ENCODE data around the gene DIS3L.
"Not testable (repeated sequence)": the region's sequence is repeated elsewhere in the genome, so short reads cannot be mapped to it uniquely, and the experiment has no call there.

Gene DIS3L

GRCh38 chr15:66293419-66294156, at the start of gene DIS3L:
Gene DIS3L, plus strand, starts transcription at chr15:66293568. Its CDS starts 29 bp downstream, at chr15:66293597.
- no peaks in the 10 kb centered on the region for H3K27me3 ChIP-seq (ENCODE audit: control insufficient read depth in 2 of 2, insufficient read depth in 2 of 2, low read length in 2 of 2)
- H3K36me3 ChIP-seq (ENCODE audit: control insufficient read depth in 2 of 2, insufficient read depth in 2 of 2, low read length in 2 of 2), result no peaks in the 10 kb centered on the region
- peaks cover 14 to 20% of the 10 kb centered on the region in 2 donors for H3K4me1 ChIP-seq (ENCODE audit: control insufficient read depth in 2 of 2, insufficient read depth in 2 of 2, low read length in 2 of 2)
- no peaks in the 10 kb centered on the region for H3K9me3 ChIP-seq (ENCODE audit: control insufficient read depth in 2 of 2, low read length in 2 of 2)
- peak within 1 kb of the TSS; percentile 76 to 80 for H3K9ac ChIP-seq (ENCODE audit: low read depth in 1 of 2, low read length in 2 of 2)
- peak within 1 kb of the TSS; percentile 75 to 89 for H3K27ac ChIP-seq (ENCODE audit: low read depth in 2 of 2, low read length in 2 of 2)
- peak within 1 kb of the TSS; percentile 64 to 82 for H3K4me3 ChIP-seq (ENCODE audit: low read length in 2 of 2)

- H3K36me3 ChIP-seq (ENCODE audit: control insufficient read depth in 2 of 2, insufficient read depth in 2 of 2, low read length in 2 of 2); H3K27ac ChIP-seq (ENCODE audit: low read depth in 2 of 2, low read length in 2 of 2); H3K9me3 ChIP-seq (ENCODE audit: control insufficient read depth in 2 of 2, low read length in 2 of 2); H3K4me1 ChIP-seq (ENCODE audit: control insufficient read depth in 2 of 2, insufficient read depth in 2 of 2, low read length in 2 of 2); H3K4me3 ChIP-seq (ENCODE audit: low read length in 2 of 2); H3K9ac ChIP-seq (ENCODE audit: low read depth in 1 of 2, low read length in 2 of 2): not testable (repeated sequence)
- H3K27me3 ChIP-seq (ENCODE audit: control insufficient read depth in 2 of 2, insufficient read depth in 2 of 2, low read length in 2 of 2), result peaks cover 6 to 15% of the 10 kb centered on the region in 2 donors
Observed at GRCh38 chr15:66245832-66246231, 47.5 kb upstream of the DIS3L start.

GRCh38 chr15:66246937-66247336, 46.4 kb upstream of the DIS3L start:
- peaks cover 15 to 24% of the 10 kb centered on the region in 2 donors for H3K27me3 ChIP-seq (ENCODE audit: control insufficient read depth in 2 of 2, insufficient read depth in 2 of 2, low read length in 2 of 2)

GRCh38 chr15:66249605-66250174, 43.7 kb upstream of the DIS3L start:
- Histone ChIP-seq H3K4me1 (ENCODE audit: control insufficient read depth in 2 of 2, insufficient read depth in 2 of 2, low read length in 2 of 2) (peaks cover 11 to 12% of the 10 kb centered on the region in 2 donors), H3K27me3 (ENCODE audit: control insufficient read depth in 2 of 2, insufficient read depth in 2 of 2, low read length in 2 of 2) (peaks cover 29 to 45% of the 10 kb centered on the region in 2 donors), H3K27ac (ENCODE audit: low read depth in 2 of 2, low read length in 2 of 2) (no peak overlapping the region), H3K4me3 (ENCODE audit: low read length in 2 of 2) (no peak overlapping the region), H3K9me3 (ENCODE audit: control insufficient read depth in 2 of 2, low read length in 2 of 2) (no peaks in the 10 kb centered on the region), H3K9ac (ENCODE audit: low read depth in 1 of 2, low read length in 2 of 2) (no peak overlapping the region), H3K36me3 (ENCODE audit: control insufficient read depth in 2 of 2, insufficient read depth in 2 of 2, low read length in 2 of 2) (no peaks in the 10 kb centered on the region)

More at GRCh38 chr15:66246937-66247336, 46.4 kb upstream of the DIS3L start:
- Histone ChIP-seq H3K36me3 (ENCODE audit: control insufficient read depth in 2 of 2, insufficient read depth in 2 of 2, low read length in 2 of 2) (no peaks in the 10 kb centered on the region), H3K9ac (ENCODE audit: low read depth in 1 of 2, low read length in 2 of 2) (no peak overlapping the region), H3K9me3 (ENCODE audit: control insufficient read depth in 2 of 2, low read length in 2 of 2) (no peaks in the 10 kb centered on the region), H3K27ac (ENCODE audit: low read depth in 2 of 2, low read length in 2 of 2) (no peak overlapping the region), H3K4me1 (ENCODE audit: control insufficient read depth in 2 of 2, insufficient read depth in 2 of 2, low read length in 2 of 2) (no peaks in the 10 kb centered on the region), H3K4me3 (ENCODE audit: low read length in 2 of 2) (no peak overlapping the region)

GRCh38 chr15:66251065-66251789, 42.1 kb upstream of the DIS3L start:
- H3K36me3 ChIP-seq (ENCODE audit: control insufficient read depth in 2 of 2, insufficient read depth in 2 of 2, low read length in 2 of 2), result no peaks in the 10 kb centered on the region
- H3K27me3 ChIP-seq (ENCODE audit: control insufficient read depth in 2 of 2, insufficient read depth in 2 of 2, low read length in 2 of 2), result peaks cover 44 to 59% of the 10 kb centered on the region in 2 donors
- no peaks in the 10 kb centered on the region for H3K9me3 ChIP-seq (ENCODE audit: control insufficient read depth in 2 of 2, low read length in 2 of 2)
- H3K4me3 ChIP-seq (ENCODE audit: low read length in 2 of 2), result no peak overlapping the region
- peaks cover 11 to 12% of the 10 kb centered on the region in 2 donors for H3K4me1 ChIP-seq (ENCODE audit: control insufficient read depth in 2 of 2, insufficient read depth in 2 of 2, low read length in 2 of 2)
- H3K27ac ChIP-seq (ENCODE audit: low read depth in 2 of 2, low read length in 2 of 2), result no peak overlapping the region
- H3K9ac ChIP-seq (ENCODE audit: low read depth in 1 of 2, low read length in 2 of 2), result no peak overlapping the region

GRCh38 chr15:66251790-66252684, 41.3 kb upstream of the DIS3L start:
- Histone ChIP-seq H3K27ac (ENCODE audit: low read depth in 2 of 2, low read length in 2 of 2) (no peak overlapping the region), H3K36me3 (ENCODE audit: control insufficient read depth in 2 of 2, insufficient read depth in 2 of 2, low read length in 2 of 2) (no peaks in the 10 kb centered on the region), H3K9ac (ENCODE audit: low read depth in 1 of 2, low read length in 2 of 2) (peak overlapping the region in 1 of 2 donors; percentile 37), H3K4me1 (ENCODE audit: control insufficient read depth in 2 of 2, insufficient read depth in 2 of 2, low read length in 2 of 2) (peaks cover 11 to 12% of the 10 kb centered on the region in 2 donors), H3K27me3 (ENCODE audit: control insufficient read depth in 2 of 2, insufficient read depth in 2 of 2, low read length in 2 of 2) (peaks cover 49 to 64% of the 10 kb centered on the region in 2 donors), H3K9me3 (ENCODE audit: control insufficient read depth in 2 of 2, low read length in 2 of 2) (no peaks in the 10 kb centered on the region), H3K4me3 (ENCODE audit: low read length in 2 of 2) (peak overlapping the region; percentile 65 to 72)

- no peaks in the 10 kb centered on the region for H3K36me3 ChIP-seq (ENCODE audit: control insufficient read depth in 2 of 2, insufficient read depth in 2 of 2, low read length in 2 of 2)
- H3K9me3 ChIP-seq (ENCODE audit: control insufficient read depth in 2 of 2, low read length in 2 of 2), result no peaks in the 10 kb centered on the region
- H3K27ac ChIP-seq (ENCODE audit: low read depth in 2 of 2, low read length in 2 of 2), result no peak overlapping the region
- H3K9ac ChIP-seq (ENCODE audit: low read depth in 1 of 2, low read length in 2 of 2), result peak overlapping the region in 1 of 2 donors; percentile 37
- peaks cover 11 to 12% of the 10 kb centered on the region in 2 donors for H3K4me1 ChIP-seq (ENCODE audit: control insufficient read depth in 2 of 2, insufficient read depth in 2 of 2, low read length in 2 of 2)
- peak overlapping the region; percentile 65 to 72 for H3K4me3 ChIP-seq (ENCODE audit: low read length in 2 of 2)
- peaks cover 49 to 62% of the 10 kb centered on the region in 2 donors for H3K27me3 ChIP-seq (ENCODE audit: control insufficient read depth in 2 of 2, insufficient read depth in 2 of 2, low read length in 2 of 2)
Observed at GRCh38 chr15:66252685-66253417, 40.5 kb upstream of the DIS3L start.

GRCh38 chr15:66253418-66254088, 39.8 kb upstream of the DIS3L start, which contains the start of gene MEGF11:
Gene MEGF11, minus strand, starts transcription at chr15:66253750. Its CDS starts 125,347 bp downstream, at chr15:66128403.
- Histone ChIP-seq H3K27me3 (ENCODE audit: control insufficient read depth in 2 of 2, insufficient read depth in 2 of 2, low read length in 2 of 2) (peaks cover 49 to 64% of the 10 kb centered on the region in 2 donors), H3K27ac (ENCODE audit: low read depth in 2 of 2, low read length in 2 of 2) (no peak within 1 kb of the TSS), H3K9ac (ENCODE audit: low read depth in 1 of 2, low read length in 2 of 2) (peak within 1 kb of the TSS in 1 of 2 donors; percentile 37), H3K4me1 (ENCODE audit: control insufficient read depth in 2 of 2, insufficient read depth in 2 of 2, low read length in 2 of 2) (peaks cover 11 to 12% of the 10 kb centered on the region in 2 donors), H3K36me3 (ENCODE audit: control insufficient read depth in 2 of 2, insufficient read depth in 2 of 2, low read length in 2 of 2) (no peaks in the 10 kb centered on the region), H3K4me3 (ENCODE audit: low read length in 2 of 2) (peak within 1 kb of the TSS; percentile 65 to 72), H3K9me3 (ENCODE audit: control insufficient read depth in 2 of 2, low read length in 2 of 2) (no peaks in the 10 kb centered on the region)

All from mucosa of rectum (tissue), 2 donors.